CD4-positive, alpha-beta T cell treated with Interleukin-17A for 1 hour (primary cell): Measurements from ENCODE around the gene CALN1.
"Not testable (repeated sequence)": the region's sequence is repeated elsewhere in the genome, so short reads cannot be mapped to it uniquely, and the experiment has no call there.

Experiments
- DNase-seq: peaks from one replicate; pipeline ENCODE4 v3.0.0-alpha.2; 2020

Gene CALN1

DNA sequence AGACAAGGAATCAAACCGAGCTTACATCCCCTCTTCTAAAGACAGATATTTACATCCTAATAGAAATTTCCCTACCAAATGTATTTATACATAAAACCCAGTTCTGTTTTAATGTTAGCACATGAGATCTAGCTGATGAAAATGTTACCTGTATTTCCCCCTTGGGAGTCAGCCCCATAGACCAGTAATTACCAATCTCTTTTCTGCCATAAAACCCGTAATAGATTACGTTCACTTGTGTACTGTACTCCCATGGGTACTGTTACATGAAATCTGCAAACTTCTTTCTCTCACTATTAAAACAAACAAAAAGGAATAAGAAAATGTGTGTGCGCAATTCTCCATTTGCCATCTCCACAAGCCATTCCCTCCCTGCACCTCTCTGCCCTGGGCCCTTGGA is 450.9 kb downstream of the CALN1 start:
- DNase-seq: no peak

DNA sequence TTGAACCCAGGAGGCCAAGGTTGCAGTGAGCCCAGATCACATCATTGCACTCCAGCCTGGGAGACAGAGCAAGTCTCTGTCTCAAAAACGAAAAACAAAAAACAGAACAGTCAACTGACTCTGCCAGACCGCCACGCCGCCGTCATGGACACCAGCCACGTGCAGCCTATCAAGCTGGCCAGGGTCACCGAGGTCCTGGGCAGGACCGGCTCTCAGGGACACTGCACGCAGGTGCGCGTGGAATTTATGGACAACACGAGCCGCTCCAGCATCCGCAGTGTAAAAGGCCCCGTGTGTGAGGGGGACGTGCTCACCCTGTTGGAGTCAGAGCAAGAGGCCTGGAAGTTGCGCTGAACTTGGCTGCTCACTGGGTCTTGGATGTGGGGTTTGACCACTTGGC is 470.0 kb downstream of the CALN1 start:
- no peak for DNase-seq

- DNase-seq: no peak
These were observed 474.2 kb downstream of the CALN1 start for GRCh38 chr7:71937840-71938371.

DNA sequence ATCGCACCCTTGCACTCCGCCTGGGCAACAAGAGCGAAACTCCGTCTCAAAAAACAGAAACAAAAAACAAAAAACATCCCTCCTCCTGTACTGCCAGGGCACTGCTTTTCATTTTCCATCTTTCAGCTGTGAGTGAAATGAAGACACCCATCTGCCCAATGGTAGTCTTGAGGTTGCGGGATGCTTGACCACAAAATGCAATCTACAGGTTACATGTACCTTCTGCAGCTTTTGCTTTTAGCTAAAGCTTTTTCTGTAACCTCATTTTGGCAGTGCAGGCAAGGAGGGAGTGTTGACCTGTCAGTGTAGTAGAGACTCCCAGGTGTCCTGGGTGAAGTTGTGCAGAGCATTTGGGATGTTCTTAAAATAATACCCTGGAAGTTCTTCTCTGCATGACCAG is 476.5 kb downstream of the CALN1 start:
- no peak for DNase-seq

GRCh38 chr7:71933426-71933825 is 478.7 kb downstream of the CALN1 start:
- DNase-seq: no peak

- DNase-seq: no peak
These were observed 486.5 kb downstream of the CALN1 start for GRCh38 chr7:71925663-71926062.

GRCh38 chr7:71914204-71914603 is 497.9 kb downstream of the CALN1 start:
- DNase-seq: not testable (repeated sequence)

- DNase-seq: no peak
These were observed 499.7 kb downstream of the CALN1 start for GRCh38 chr7:71912476-71912875.

DNA sequence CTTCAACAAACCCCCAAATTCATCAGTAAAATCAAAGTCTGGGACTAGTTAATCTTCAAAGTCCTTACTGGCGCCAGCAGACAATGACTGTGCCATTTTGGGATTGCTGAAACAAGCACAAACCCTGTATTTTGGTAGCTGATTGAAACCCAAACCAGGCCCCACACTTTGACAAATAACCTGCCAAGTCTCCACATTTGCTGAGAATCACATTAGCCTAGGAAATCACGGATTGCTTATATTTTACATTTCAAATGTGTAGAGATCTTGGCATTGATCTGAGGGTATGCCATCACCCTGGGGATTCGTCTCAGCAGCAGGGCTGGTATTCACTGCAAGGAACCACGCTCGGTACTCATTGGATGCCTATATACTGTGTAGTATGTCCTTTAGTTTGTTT is 501.1 kb downstream of the CALN1 start:
- no peak for DNase-seq

DNA sequence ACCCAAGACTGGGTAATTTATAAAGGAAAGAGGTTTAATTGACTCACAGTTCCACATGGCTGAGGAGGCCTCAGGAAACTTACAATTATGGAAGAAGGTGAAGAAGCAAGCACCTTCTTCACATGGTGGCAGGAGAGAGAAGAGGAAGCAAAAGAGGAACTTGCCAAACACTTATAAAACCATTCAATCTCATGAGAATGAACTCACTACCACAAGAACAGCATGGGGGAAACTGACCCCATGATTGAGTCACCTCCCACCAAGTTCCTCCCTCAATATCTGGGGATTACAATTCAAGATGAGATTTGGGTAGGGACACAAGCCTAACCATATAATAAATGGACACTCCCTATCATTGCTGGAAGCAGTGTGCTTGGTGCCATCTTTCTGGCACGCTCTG is 506.3 kb downstream of the CALN1 start:
- DNase-seq: no peak

DNA sequence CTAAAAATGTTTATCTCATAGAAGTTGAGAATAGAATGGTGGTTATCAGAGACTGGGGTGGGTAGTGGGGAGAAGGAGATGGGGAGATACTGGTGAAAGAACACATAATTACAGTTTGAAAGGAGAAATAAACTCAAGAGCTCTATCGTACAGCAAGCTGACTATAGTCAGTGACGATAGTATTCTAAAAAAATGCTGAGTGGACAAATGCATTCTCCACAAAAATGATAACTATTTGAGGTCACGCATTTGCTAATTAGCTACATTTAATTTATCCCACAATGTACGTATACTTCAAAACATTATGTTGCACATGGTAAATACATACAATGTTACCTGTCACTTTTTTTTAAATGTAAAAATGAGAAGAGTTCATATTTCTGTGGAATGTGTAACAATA is 507.7 kb downstream of the CALN1 start:
- DNase-seq: no peak

DNA sequence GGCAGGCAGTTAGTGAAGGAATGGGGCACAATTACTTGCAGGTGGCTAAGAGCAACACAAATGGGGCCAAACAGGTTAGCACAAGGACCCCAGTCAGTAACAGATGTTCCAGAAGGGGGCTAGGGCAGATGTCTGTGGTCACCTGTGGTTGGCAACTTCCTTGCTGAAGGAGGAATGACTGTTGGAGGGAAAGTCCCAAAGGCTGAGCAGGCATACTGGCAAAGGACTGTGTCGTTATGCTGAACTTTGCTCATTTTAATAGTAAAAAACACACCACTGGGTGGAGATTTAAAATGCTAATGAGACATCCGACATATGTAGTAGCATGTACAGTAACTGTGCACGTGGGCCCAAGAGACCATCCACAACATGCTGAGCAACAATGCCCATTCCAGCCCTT is 511.6 kb downstream of the CALN1 start:
- DNase-seq: no peak

- no peak for DNase-seq
These were observed 515.6 kb downstream of the CALN1 start for GRCh38 chr7:71896535-71896934.

- DNase-seq: no peak
These were observed 526.1 kb downstream of the CALN1 start for GRCh38 chr7:71886046-71886445.

DNA sequence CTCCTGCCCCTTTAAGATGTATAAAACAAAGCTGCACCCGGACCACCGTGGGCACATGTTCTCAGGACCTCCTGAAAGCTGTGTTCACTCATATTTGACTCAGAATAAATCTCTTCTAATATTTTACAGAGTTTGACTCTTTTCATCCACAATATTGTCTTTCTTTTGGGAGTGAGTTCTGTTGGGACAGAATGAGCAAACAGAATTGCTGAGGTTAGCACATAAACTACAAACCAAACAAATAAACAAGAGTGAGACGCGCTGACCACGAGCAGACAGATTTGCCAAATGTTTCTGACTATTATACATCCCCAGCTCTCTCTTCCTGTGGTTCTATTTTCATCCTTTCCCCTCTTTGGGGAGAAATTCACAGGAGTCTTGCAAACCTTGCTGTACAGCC is 526.7 kb downstream of the CALN1 start:
- DNase-seq: no peak

GRCh38 chr7:71883415-71883814 is 528.7 kb downstream of the CALN1 start:
- DNase-seq: no peak

GRCh38 chr7:71871446-71871845 is 540.7 kb downstream of the CALN1 start:
- DNase-seq: no peak

GRCh38 chr7:71870812-71871211 is 541.3 kb downstream of the CALN1 start:
- no peak for DNase-seq

GRCh38 chr7:71868797-71869196 is 543.3 kb downstream of the CALN1 start:
- no peak for DNase-seq

DNA sequence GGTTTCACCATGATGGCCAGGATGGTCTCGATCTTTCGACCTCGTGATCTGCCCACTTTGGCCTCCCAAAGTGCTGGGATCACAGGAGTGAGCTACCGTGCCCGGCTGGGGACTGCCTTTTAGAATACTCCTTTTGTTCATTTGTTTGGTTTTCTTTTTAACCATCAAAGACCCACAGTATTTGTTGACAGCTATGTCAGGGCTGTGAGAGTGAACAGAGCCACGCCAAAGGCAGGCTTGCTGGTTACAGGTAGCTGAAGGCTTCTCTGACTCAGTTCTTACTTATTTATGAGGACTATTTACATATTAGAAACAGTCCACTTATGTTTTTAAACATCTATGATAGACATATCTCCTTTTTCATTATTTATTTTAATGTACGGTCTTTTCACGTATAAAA is 544.5 kb downstream of the CALN1 start:
- no peak for DNase-seq

- no peak for DNase-seq
These were observed 547.0 kb downstream of the CALN1 start for GRCh38 chr7:71865172-71865571.

- DNase-seq: no peak
These were observed 548.0 kb downstream of the CALN1 start for GRCh38 chr7:71864130-71864529.

- no peak for DNase-seq
These were observed 551.6 kb downstream of the CALN1 start for GRCh38 chr7:71860572-71860971.

DNA sequence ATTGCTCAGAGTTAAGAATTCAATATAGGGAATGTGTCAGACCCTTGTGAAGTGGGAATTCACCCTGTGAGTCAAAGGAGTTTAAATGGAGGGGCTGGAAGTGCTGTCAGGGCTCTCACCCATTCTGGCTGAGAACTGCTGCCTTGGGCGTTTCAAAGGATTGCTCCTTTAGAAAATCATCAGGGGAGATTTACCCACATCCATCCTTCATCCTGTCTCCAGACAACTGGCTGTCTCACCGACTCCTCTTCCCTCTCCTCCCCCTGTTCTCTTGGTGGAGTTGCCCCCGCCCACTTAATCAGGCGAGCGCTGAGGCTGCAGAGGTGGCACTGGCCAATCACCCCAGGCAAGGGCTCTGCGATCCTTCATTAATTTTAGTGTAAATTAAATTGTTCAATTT is 554.8 kb downstream of the CALN1 start:
- DNase-seq: no peak

- no peak for DNase-seq
These were observed 557.4 kb downstream of the CALN1 start for GRCh38 chr7:71854546-71855397.
